ENCODE data around the gene OGFOD1.

DNA sequence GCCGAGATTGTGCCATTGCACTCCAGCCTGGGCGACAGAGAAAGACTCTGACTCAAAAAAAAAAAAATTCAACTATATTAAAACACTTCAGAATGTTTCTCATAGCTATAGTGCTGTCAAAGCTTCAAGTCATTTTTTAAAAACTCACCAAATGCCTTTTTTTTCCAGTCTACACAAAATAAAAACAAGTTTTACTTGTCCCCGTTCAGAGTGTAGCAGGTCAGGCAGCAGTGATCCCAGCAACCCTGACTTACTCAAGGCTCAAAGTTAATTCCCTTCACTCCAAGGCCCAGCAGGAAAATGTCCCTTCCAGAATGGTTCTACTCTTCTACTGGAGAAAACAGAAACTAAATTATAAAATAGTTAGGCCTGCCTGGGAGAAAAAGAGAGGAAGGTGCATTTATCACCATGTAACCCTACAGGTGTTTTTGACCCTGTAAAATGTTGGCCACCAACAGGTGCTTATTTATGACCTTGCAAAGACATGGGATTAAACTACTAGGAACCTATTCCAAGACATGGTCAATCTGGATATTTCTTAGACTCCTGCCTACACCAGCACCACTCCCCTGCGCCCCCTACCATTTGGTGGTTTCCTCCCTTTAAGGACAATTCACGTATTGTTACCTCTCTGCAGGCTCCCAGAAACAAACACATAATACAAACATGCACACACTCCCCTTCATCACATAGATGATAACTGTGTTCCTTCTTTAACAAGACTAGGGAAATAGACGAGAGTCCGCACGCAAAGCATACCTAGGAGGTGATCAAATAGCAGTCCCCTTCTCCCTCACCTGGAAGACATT, 31.4 kb upstream of the OGFOD1 start:
- TF ChIP-seq HDGF (IDR thresholded peaks at IDR 0.05; ENCODE audit: borderline replicate concordance) (no peak), SUZ12 (IDR thresholded peaks at IDR 0.05) (no peak), TARDBP (IDR thresholded peaks at IDR 0.05) (no peak), SP1 (IDR thresholded peaks at IDR 0.05) (no peak), L3MBTL2 (conservative IDR thresholded peaks at IDR 0.05) (no peak), FOXM1 (IDR thresholded peaks at IDR 0.05; ENCODE audit: borderline replicate concordance) (no peak), FOXK2 (IDR thresholded peaks at IDR 0.05) (no peak)
- TF ChIP-seq, protein P1, sequence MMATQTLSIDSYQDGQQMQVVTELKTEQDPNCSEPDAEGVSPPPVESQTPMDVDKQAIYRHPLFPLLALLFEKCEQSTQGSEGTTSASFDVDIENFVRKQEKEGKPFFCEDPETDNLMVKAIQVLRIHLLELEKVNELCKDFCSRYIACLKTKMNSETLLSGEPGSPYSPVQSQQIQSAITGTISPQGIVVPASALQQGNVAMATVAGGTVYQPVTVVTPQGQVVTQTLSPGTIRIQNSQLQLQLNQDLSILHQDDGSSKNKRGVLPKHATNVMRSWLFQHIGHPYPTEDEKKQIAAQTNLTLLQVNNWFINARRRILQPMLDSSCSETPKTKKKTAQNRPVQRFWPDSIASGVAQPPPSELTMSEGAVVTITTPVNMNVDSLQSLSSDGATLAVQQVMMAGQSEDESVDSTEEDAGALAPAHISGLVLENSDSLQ (IDR thresholded peaks at IDR 0.05) = no peak

Measured in HEK293T (cell line).